ENCODE data around the gene ADARB2.

GRCh38 chr10:1377740-1378397 lies 359.5 kb downstream of the ADARB2 start:
- TF ChIP-seq SIN3A (IDR thresholded peaks at IDR 0.05; ENCODE audit: borderline replicate concordance, insufficient read depth, low read length), result no peak
- TF ChIP-seq, protein P1, sequence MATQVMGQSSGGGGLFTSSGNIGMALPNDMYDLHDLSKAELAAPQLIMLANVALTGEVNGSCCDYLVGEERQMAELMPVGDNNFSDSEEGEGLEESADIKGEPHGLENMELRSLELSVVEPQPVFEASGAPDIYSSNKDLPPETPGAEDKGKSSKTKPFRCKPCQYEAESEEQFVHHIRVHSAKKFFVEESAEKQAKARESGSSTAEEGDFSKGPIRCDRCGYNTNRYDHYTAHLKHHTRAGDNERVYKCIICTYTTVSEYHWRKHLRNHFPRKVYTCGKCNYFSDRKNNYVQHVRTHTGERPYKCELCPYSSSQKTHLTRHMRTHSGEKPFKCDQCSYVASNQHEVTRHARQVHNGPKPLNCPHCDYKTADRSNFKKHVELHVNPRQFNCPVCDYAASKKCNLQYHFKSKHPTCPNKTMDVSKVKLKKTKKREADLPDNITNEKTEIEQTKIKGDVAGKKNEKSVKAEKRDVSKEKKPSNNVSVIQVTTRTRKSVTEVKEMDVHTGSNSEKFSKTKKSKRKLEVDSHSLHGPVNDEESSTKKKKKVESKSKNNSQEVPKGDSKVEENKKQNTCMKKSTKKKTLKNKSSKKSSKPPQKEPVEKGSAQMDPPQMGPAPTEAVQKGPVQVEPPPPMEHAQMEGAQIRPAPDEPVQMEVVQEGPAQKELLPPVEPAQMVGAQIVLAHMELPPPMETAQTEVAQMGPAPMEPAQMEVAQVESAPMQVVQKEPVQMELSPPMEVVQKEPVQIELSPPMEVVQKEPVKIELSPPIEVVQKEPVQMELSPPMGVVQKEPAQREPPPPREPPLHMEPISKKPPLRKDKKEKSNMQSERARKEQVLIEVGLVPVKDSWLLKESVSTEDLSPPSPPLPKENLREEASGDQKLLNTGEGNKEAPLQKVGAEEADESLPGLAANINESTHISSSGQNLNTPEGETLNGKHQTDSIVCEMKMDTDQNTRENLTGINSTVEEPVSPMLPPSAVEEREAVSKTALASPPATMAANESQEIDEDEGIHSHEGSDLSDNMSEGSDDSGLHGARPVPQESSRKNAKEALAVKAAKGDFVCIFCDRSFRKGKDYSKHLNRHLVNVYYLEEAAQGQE (IDR thresholded peaks at IDR 0.05; ENCODE audit: insufficient read depth in 1 of 2, low read depth in 2 of 2, low read length in 2 of 2), result no peak
- TF ChIP-seq POLR2AphosphoS5 (IDR thresholded peaks at IDR 0.05; ENCODE audit: low read depth, low read length), result no peak
- TF ChIP-seq TAF1 (IDR thresholded peaks at IDR 0.05; ENCODE audit: borderline replicate concordance, insufficient read depth, low read length), result no peak
